HEK293 (cell line): ENCODE measurements around the gene COQ10B.

Source experiments
- GFI1B ChIP-seq: fragments of 450-650 bp; formaldehyde crosslinking; IDR thresholded peaks from 2 replicates; pipeline ENCODE4 v1.5.1; 2016; ENCODE audit warnings: missing biosample characterization, missing genetic modification characterization
- KLF16 ChIP-seq: fragments of 450-650 bp; formaldehyde crosslinking; IDR thresholded peaks from 2 replicates; pipeline ENCODE4 v1.5.1; 2017; ENCODE audit warnings: missing biosample characterization, missing genetic modification characterization
- TCF7L2 ChIP-seq: IDR thresholded peaks from 2 replicates; pipeline ENCODE4 v1.6.1; 2011; ENCODE audit warnings: low read depth, mild to moderate bottlenecking, inconsistent platforms, low read length, moderate library complexity, borderline replicate concordance
- YY1 ChIP-seq: fragments of 450-650 bp; formaldehyde crosslinking; IDR thresholded peaks from 2 replicates; pipeline ENCODE4 v1.5.1; 2018; ENCODE audit warnings: missing biosample characterization, missing genetic modification characterization
- ZBTB1 ChIP-seq: fragments of 450-650 bp; formaldehyde crosslinking; IDR thresholded peaks from 2 replicates; pipeline ENCODE4 v1.5.1; 2016; ENCODE audit warnings: missing biosample characterization, missing genetic modification characterization
- ZNF121 ChIP-seq: fragments of 450-650 bp; formaldehyde crosslinking; IDR thresholded peaks from 2 replicates; pipeline ENCODE4 v1.5.1; 2016; ENCODE audit warnings: missing biosample characterization, missing genetic modification characterization
- ZNF214 ChIP-seq: fragments of 450-650 bp; formaldehyde crosslinking; IDR thresholded peaks from 2 replicates; pipeline ENCODE4 v1.5.1; 2017; ENCODE audit warnings: missing biosample characterization, mild to moderate bottlenecking, missing genetic modification characterization, borderline replicate concordance
- ZNF23 ChIP-seq: fragments of 450-650 bp; formaldehyde crosslinking; IDR thresholded peaks from 2 replicates; pipeline ENCODE4 v1.5.1; 2016; ENCODE audit warnings: missing biosample characterization, missing genetic modification characterization, borderline replicate concordance
- ZNF311 ChIP-seq: fragments of 450-650 bp; formaldehyde crosslinking; IDR thresholded peaks from 2 replicates; pipeline ENCODE4 v1.5.1; 2017; ENCODE audit warnings: missing biosample characterization, missing genetic modification characterization, borderline replicate concordance
- TF ChIP-seq, protein P1 (sequence below): fragments of 450-650 bp; formaldehyde crosslinking; IDR thresholded peaks from 2 replicates; pipeline ENCODE4 v1.5.1; 2016; ENCODE audit warnings: missing biosample characterization, missing genetic modification characterization
- TF ChIP-seq, protein P2 (sequence below): fragments of 450-650 bp; formaldehyde crosslinking; IDR thresholded peaks from 2 replicates; pipeline ENCODE4; 2016; ENCODE audit warnings: missing biosample characterization, missing genetic modification characterization
- TF ChIP-seq, protein P3 (sequence below): IDR thresholded peaks from 2 replicates; pipeline ENCODE4 v1.6.1; 2011; ENCODE audit warnings: mild to moderate bottlenecking, low read depth, low read length, borderline replicate concordance
- TF ChIP-seq, protein P4 (sequence below): fragments of 450-650 bp; formaldehyde crosslinking; conservative IDR thresholded peaks from 2 replicates; pipeline ENCODE4 v1.5.1; 2016; ENCODE audit warnings: low read depth, missing biosample characterization, missing genetic modification characterization

DNA sequence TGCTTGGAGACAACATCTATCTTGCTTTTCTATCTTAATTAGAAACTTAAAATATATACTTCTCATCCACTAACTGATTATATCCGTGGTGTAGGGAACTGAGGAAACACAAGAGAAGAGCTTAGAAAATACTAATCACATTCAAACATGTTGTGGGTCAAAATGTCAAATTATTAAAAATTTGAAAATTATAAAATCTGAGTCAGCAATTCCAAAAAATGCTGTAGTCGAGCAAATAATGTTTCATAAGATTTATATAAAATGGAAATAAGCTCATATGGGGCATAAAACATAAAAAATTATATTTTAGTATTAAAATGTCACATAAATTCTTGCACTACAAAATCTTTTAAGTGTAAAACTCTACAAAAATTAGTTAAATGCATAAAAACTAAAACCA is 47.8 kb upstream of the COQ10B start:
- TF ChIP-seq, protein P1, sequence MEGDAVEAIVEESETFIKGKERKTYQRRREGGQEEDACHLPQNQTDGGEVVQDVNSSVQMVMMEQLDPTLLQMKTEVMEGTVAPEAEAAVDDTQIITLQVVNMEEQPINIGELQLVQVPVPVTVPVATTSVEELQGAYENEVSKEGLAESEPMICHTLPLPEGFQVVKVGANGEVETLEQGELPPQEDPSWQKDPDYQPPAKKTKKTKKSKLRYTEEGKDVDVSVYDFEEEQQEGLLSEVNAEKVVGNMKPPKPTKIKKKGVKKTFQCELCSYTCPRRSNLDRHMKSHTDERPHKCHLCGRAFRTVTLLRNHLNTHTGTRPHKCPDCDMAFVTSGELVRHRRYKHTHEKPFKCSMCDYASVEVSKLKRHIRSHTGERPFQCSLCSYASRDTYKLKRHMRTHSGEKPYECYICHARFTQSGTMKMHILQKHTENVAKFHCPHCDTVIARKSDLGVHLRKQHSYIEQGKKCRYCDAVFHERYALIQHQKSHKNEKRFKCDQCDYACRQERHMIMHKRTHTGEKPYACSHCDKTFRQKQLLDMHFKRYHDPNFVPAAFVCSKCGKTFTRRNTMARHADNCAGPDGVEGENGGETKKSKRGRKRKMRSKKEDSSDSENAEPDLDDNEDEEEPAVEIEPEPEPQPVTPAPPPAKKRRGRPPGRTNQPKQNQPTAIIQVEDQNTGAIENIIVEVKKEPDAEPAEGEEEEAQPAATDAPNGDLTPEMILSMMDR: no peak
- TF ChIP-seq, protein P2, sequence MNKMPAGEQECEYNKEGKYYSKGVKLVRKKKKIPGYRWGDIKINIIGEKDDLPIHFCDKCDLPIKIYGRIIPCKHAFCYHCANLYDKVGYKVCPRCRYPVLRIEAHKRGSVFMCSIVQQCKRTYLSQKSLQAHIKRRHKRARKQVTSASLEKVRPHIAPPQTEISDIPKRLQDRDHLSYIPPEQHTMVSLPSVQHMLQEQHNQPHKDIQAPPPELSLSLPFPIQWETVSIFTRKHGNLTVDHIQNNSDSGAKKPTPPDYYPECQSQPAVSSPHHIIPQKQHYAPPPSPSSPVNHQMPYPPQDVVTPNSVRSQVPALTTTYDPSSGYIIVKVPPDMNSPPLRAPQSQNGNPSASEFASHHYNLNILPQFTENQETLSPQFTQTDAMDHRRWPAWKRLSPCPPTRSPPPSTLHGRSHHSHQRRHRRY: no peak
- TF ChIP-seq, protein P3, sequence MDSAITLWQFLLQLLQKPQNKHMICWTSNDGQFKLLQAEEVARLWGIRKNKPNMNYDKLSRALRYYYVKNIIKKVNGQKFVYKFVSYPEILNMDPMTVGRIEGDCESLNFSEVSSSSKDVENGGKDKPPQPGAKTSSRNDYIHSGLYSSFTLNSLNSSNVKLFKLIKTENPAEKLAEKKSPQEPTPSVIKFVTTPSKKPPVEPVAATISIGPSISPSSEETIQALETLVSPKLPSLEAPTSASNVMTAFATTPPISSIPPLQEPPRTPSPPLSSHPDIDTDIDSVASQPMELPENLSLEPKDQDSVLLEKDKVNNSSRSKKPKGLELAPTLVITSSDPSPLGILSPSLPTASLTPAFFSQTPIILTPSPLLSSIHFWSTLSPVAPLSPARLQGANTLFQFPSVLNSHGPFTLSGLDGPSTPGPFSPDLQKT: no peak
- TF ChIP-seq YY1 (tag by site-specific recombination): no peak
- no peak for TF ChIP-seq ZNF214 (tag by site-specific recombination)
- no peak for TF ChIP-seq ZBTB1 (tag by site-specific recombination)
- TF ChIP-seq ZNF121 (tag by site-specific recombination): no peak
- TF ChIP-seq KLF16 (tag by site-specific recombination): no peak
- no peak for TF ChIP-seq ZNF23 (tag by site-specific recombination)
- TF ChIP-seq GFI1B (tag by site-specific recombination): no peak
- TF ChIP-seq TCF7L2: no peak
- no peak for TF ChIP-seq ZNF311 (tag by site-specific recombination)
- TF ChIP-seq, protein P4, sequence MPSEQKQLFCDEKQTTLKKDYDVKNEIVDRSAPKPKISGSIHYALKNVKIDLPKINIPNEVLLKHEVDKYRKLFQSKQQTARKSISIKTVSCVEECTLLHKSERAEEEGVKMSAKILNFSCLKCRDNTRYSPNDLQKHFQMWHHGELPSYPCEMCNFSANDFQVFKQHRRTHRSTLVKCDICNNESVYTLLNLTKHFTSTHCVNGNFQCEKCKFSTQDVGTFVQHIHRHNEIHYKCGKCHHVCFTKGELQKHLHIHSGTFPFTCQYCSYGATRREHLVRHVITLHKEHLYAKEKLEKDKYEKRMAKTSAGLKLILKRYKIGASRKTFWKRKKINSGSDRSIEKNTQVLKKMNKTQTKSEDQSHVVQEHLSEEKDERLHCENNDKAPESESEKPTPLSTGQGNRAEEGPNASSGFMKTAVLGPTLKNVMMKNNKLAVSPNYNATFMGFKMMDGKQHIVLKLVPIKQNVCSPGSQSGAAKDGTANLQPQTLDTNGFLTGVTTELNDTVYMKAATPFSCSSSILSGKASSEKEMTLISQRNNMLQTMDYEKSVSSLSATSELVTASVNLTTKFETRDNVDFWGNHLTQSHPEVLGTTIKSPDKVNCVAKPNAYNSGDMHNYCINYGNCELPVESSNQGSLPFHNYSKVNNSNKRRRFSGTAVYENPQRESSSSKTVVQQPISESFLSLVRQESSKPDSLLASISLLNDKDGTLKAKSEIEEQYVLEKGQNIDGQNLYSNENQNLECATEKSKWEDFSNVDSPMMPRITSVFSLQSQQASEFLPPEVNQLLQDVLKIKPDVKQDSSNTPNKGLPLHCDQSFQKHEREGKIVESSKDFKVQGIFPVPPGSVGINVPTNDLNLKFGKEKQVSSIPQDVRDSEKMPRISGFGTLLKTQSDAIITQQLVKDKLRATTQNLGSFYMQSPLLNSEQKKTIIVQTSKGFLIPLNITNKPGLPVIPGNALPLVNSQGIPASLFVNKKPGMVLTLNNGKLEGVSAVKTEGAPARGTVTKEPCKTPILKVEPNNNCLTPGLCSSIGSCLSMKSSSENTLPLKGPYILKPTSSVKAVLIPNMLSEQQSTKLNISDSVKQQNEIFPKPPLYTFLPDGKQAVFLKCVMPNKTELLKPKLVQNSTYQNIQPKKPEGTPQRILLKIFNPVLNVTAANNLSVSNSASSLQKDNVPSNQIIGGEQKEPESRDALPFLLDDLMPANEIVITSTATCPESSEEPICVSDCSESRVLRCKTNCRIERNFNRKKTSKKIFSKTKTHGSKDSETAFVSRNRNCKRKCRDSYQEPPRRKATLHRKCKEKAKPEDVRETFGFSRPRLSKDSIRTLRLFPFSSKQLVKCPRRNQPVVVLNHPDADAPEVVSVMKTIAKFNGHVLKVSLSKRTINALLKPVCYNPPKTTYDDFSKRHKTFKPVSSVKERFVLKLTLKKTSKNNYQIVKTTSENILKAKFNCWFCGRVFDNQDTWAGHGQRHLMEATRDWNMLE (tag by site-specific recombination): no peak
